GM18502 (cell line): ENCODE data around the gene XPO6.

Experiments
- ATAC-seq: cut with Tn5 transposase; IDR thresholded peaks from one replicate; pipeline ENCODE4 v1.9.1; 2021; ENCODE audit warnings: mild to moderate bottlenecking; ENCODE audit not compliant: unreplicated experiment, poor library complexity

XPO6 gene

DNA sequence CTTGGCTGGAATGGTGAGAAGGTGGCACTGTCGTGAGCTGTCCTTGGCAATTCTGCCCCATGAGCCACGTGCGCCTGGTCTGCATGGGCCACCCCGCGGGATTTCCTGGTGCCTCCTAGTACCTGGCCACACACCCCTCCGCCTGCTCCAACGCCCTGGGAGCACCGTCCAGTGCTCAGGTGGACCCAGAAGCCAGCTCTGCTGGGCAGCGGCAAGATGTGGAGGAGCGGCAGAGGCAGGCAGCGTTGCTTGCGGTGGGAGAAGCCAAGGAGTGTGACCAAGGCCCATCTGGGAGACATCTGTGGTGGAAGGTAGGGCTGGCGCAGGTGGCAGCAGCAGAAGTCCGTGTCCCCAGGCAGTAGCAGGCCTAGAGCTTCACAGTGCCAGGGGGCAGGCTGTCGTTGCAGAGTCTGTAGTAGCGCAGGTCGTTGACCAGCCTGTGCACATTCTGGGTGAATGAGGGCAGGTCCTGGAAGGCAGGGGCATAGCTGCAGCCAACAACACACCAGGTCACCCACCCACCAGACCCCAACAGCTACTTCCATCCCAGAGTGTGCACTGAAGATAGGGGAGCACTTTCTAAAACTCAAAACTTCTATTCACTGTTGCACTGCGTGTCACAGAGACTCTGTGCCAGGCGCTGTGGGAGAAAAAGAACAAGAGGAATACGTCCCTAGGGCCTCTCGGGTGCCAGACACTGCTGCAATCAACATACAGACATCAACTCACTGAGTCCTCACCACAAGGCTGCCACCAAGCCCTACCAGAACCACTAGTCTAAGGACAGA, 113.4 kb downstream of the XPO6 start:
- ATAC-seq, result no peak

DNA sequence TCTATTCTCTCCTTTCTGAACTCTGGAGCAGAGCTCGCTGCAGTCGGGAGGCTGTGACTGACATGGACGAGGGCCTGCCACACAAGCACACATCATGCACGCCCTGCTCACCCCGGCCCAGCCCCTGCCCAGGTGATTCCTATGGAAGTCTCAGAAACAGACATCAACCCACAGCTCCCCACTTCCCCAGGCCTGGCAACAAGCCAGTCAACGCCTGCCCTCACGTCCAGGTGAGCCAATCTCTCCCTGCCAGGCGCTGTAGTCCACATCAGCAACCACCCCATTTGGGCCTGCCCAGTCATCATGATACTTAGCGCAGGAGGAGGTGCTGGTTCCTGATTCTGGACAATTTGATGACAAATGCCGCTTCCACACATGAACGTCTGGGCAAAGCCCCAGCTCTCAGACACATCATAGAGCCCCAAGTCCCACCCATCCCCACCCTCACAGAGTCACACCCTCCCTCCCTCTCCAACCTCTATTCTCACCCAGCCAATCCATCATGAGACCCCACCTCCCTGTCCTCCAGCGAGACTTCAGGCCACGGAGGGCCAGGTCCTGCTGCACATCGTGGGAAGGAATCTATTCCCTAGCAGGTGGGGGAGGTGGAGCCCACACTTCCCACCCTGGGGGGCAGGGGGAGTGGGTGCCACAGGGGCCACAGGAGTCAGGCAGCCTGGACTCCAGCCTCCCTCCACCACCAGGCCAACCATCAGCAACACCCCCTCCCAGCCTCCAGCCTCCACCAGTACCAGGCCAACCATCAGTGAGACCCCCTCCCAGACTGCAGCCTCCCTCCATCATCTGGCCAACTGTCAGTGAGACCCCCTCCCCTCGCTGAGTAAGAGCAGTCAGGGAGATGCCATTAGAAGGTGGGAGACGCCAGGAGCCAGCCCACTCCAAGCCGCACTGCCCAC, 114.5 kb downstream of the XPO6 start:
- ATAC-seq, result no peak

DNA sequence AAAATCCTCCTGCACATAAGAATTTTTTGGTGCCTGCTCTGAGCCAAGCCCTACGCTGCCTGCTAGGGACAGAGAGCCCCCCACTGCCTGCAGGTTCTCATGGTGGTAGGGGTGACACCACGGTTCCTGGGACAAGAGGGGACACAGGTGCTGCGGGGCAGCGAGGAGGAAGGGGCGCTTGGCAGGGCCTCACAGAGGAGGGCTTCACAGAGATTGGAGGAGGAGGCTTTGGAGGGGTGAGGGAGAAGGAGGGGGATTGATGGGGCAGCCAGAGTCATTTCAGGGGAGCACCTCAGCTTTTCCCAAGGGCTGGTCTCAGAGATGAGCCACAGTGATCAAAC, 118.4 kb downstream of the XPO6 start:
- no peak for ATAC-seq

DNA sequence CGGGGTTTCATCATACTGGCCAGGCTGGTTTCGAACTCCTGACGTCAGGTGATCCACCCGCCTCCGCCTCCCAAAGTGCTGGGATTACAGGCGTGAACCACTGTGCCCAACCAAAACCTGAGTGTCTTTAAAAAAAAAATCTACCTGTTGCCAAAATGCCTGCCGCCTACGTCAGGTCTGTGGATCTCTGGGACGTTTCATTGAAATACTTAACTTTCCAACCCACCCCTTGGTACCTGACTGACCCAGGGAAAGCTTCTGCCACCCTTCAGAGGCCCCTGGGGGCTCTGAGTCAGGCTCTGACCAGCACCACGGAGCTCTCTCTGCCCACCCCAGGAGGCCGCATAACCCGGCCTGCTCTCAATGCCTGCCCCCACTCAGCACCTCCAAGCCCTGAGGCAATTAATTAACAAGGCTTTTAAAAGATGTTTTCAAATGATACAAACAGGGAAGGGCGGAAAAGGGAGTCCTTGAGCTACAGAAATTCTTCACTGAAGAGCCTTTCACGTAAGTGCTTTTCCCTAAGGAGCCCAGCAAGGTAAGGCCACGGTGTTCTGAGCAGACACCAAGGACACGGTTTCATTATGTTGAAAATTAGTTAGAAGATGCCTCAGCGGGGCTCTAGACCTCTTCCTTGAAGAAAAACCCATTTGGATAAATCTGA, 118.9 kb downstream of the XPO6 start:
- no peak for ATAC-seq

DNA sequence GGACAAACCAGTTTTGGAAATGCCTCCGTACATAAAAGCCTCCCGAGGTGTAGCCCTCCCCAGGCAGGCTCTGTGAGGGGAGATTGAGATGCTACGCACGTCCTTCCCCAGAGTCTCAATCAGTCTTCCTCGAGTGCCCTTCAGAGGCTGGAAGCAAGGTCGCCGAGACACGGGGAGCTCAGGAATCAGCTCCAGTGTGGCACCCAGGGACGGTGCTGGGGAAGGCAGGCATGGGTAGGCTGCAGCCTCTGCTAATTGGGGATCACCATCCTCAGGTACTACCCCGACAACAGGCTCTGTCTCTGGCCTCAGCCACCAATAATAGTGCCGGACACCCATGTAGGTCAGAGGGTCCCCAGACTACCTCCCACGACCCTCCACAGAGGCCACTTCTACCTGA, 120.1 kb downstream of the XPO6 start:
- no peak for ATAC-seq

DNA sequence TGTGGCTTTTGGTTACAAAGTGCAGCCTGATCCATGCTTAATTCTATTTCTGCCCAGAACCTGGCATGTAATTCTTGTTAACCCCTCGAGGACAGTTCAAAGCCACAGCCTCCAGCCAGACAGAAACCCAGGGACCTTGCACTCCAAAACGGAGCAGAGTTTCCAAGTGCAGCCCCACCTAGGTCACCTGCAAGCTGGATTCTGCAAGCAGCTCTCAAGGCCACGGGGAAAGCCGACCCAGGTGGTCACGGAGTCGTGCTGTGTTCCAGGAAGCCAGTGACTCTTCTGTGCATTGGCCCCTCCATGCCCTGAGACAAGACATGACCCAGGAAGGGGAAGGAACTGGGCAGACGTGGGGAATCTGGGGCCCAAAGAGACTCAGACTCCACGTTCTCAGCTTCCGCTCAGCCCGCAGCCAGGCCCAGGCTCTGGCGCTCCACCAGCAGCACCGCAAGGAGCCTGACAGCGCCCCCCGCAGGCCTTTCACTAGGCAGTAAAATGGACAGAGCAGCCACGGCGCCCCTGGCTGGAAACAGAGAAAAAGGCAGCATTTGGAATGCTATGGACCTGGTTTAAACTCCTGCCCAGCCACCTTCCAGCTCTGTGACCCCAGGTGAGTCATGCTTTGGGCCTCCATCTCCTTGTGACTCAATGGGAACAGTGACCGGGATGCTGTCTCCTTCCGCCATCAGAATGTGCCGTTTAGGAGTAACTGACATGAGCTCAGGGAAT, 121.0 kb downstream of the XPO6 start:
- no peak for ATAC-seq

DNA sequence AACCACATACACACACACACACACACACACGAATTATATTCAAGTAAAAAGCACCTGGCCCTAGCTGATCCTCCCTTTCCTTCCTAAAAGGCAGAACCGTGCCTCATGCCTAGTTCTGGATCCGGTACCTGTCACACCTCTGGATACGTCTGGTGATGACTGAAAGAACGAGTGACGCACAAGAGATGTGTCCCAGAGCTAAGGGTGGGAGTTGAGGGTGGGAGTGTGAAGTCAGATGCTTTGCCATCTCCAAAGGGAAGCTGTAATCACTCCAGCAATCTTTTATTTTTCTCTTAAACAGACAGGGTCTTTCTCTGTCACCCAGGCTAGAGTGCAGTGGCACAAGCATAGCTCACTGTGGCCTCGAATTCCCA, 121.8 kb downstream of the XPO6 start:
- no peak for ATAC-seq

DNA sequence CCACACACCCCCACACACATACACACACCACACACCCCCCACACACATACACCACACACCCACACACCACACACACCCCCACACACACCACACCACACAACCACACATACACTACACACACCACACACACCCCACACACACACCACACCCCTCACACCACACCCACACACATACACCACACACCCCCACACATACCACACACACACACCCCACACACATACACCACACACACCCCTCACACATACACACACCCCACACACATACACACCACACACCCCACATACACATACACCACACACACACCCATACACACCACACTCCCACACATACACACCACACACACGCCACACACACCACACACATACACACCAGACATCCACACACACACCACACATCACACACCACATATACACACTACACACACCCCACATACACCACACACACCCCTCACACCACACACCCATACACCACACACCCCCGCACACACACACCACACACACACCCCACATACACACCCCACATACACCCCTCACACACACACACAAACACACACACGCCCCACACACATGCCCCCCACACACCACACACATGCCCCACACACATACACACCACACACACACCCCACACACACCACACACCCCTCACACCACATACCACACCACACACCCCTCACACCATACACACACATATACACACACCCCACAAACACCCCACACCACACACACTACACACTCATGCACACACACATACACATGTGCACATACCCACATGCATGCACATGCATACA, 122.4 kb downstream of the XPO6 start:
- no peak for ATAC-seq

DNA sequence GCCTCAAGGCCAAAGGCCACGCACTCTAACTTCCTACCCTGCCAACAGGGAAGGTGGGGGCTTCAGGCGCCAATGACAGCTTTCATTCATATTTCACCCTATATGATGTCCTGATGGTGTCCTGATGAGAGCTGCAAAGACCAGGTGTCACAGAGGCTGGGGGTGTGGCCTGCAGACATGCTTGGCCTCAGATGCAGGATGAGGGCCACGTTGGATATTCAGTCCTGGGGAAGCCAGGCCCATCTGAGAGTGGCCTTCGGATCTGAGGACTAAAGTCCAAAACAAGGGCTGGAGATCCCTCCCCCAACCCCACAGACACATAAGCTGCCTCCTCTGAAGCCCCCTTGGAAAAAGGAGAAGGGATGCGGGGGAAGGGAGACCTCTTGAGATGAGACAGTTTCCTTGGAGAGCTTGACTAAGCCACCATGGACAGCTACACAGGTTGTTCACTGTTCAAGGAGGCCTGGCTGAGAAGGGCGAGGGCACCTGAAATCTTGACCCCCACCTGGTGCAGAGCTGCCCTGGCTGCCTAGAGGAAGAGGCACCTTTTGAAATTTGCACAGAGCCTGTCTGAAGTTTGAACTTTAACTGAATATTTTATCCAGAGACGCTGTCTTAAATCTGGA, 124.0 kb downstream of the XPO6 start:
- no peak for ATAC-seq

DNA sequence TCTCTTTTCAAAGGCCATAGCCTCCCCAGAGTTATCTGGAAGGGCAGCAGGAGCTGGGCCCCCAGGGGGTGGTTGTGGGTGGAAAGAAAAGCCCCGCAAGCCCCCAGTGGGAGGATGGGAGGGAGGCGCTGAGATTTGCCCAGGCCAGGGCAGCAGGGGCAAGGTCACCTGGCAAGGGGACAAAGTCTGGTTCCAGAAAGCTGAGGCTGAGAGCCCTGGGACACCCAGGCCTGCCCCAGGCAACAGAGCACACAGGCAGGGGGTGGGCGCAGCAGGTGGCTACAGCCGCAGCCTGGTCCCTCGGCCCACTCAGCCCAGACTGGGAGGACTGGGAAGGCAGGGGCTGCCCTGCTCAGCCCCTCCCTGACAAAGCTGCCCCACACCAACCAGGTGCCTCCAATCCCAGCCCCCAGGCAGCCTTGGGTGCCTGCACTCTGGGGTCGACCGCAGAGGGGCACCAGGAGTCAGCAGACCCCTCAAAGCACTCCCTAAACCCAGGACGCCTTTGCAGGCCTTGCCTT, 124.6 kb downstream of the XPO6 start:
- ATAC-seq, result no peak

DNA sequence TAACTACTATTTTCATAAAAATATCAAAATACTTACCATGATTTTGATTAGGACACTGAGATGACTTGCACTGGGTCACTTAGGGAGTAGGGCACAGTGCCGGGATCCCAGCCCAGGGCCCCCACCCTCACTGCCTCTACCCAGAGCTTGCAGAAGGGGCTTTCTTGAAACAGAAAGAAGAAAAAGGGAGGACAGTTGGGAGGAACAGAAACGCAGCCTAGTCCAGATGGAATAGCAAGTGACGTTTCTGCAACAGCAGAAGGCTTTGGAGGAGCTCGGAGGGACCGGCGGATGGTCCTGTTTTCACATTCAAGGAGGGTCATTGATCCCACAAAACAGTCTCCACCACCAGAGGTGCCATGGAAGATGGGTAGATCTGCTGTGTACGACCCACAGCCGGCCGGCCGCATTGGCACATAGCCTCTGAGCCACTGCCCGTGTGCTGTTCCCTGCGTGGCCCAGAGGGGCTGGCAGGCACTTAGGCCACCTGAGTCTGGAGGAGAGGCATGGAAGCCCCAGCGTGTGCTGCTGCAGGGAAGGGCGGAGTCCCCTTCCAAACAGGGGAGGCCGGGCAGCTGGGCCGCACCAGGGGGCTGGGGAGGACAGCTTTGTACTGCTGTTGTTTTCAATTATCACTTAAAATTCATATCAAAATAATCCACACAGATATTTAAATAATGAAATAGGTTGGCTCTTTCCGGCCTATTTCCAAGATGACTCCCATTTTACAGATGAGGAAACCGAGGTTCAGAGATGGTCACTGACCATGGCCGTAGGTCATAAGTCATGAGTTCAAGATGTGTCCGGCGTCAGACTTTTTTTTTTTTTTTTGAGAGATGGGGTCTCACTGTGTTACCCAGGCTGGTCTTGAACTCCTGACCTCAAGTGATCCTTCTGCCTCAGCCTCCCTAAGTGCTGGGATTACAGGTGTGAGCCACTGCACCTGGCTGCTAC, 125.3 kb downstream of the XPO6 start:
- no peak for ATAC-seq

DNA sequence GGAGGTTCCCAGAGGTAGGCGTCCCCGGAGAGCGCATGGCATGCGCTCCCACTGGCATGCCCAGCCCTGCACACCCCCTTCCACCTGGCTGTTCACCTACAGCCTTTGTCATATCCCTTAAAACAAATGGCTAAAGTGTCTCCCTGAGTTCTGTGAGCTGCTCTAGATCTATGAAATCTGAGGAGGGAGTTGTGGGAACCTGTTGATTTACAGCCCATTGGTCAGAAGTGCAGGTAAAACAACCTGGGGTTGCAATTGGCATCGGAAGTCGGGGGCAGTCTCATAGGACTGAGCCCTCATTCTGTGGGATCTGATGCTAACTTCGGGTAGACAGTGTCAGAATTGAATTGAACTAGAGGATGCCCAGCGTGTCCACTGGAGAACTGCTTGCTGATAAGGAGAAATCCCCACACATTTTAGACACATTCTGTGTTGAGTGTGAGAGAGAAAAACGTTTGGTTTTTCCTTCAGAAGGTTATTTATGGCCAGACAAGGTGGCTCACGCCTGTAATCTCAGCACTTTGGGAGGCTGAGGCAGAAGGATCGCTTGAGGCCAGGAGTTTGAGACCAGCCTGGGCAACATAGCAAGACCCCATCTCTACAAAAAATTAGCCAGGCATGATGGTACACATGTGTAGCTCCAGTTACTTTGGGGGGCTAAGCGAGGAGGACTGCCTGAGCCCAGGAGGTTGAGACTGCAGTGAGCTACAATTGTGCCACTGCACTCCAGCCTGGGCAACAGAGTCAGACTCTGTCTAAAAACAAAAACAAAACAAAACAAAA, 126.2 kb downstream of the XPO6 start:
- no peak for ATAC-seq

DNA sequence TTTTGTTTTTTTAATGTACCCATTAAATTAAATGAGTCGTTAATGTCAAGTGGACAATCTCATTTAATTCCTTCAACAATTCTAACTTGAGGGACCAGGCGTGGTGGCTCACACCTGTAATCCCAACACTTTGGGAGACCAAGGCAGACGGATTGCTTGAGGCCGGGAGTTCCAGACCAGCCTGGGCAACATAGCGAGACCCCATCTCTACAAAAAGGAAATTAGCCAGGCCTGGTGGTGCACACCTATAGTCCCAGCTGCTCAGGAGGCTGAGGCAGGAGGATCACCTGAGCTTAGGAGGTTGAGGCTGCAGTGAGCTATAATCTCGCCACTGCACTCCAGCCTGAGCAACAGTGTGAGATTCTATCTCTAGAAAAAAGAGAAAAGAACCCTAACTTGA, 127.6 kb downstream of the XPO6 start:
- no peak for ATAC-seq

DNA sequence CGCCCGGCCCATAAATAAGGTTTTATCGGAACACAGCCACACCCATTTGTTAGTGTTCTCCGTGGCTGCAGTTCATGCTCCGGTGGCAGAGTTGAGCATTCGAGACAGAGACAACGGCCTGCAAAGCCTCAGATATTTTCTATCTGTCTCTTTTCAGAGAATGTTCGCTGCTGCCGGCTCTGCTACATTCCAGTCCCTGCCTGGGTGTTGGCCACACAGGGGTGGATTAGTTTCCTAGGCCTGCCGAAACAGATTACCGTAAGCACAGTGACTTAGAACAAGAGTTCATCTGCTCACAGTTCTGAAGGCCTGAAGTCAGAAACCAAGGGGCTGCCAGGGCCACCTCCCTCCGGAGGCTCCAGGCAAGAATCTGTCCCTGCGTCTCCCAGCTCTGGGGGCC, 129.1 kb downstream of the XPO6 start:
- ATAC-seq, result no peak

DNA sequence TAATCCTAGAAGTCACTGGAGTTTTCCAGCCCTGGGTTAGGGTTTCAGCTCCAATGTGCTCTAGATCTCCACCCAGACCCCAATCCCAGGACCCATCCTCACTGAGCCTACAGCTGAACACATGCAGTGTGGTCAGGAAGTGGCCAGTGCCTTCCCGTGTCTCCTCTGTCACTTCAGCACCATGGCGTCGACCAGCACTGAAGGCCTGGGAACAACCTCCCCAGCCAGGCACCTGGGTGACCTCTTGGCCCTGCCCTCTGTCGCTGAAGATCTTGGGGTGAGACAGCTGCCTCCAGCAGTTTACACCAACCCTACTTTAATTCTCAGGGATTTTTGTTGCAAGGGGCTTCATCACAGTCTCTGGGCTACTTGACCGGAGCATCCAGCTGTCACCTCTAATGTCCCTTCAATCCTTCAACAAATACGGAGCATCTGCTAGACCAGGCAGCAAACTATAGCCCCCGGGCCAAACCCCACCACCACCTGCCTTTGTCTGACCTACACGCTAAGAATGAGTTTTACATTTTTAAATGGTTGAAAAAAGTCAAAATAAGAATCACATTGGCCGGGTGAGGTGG, 130.3 kb downstream of the XPO6 start:
- no peak for ATAC-seq

DNA sequence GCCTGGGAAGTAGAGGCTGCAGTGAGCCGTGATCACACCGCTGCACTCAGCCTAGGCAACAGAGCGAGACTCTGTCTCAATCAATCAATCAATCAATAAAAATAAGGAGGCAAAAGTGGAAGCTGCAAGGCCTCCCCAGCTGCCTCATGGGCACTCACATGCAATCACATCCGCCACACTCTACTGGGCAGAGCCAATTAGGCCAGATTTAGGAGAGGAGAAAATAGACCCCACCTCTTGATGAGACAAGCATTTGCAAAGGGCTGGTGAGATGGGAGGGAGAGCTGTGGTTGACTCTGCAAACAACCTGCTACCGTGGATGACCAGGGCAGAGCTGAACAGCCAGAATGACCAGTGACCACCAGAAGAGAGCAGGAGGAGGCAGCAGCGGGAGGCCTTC, 133.5 kb downstream of the XPO6 start:
- ATAC-seq, result no peak

DNA sequence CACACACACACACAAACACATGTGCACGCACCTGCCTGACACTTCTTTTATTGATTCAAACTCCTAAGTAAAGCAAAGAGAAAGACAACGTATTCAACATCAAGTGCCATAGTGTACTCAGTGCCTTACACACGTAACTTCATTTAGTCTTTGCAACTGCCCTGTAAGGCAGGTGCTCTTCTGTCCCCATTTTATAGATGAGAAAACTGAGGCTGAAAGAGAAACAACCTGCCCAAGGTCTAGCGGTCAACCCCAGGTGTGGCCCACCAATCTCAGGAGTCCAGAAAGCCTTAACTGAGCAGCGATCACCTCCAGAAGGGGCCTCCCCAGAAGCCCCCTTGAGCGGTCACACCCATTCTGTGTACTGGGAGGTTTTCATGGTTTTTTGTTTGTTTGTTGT, 137.9 kb downstream of the XPO6 start:
- ATAC-seq, result no peak
